Superior temporal gyrus (tissue), 1 donor: ENCODE data around the gene CDC37.
"Not testable (repeated sequence)": the region's sequence is repeated elsewhere in the genome, so short reads cannot be mapped to it uniquely, and the experiment has no call there.

ENCODE experiments used
- DNase-seq: peaks from one replicate; pipeline ENCODE4 v3.0.0-alpha.2; 2016; ENCODE audit errors: extremely low spot score

CDC37 gene

GRCh38 chr19:10395003-10395402, 8.3 kb downstream of the CDC37 start:
- no peak for DNase-seq

GRCh38 chr19:10393137-10393536, 10.2 kb downstream of the CDC37 start:
- no peak for DNase-seq

DNA sequence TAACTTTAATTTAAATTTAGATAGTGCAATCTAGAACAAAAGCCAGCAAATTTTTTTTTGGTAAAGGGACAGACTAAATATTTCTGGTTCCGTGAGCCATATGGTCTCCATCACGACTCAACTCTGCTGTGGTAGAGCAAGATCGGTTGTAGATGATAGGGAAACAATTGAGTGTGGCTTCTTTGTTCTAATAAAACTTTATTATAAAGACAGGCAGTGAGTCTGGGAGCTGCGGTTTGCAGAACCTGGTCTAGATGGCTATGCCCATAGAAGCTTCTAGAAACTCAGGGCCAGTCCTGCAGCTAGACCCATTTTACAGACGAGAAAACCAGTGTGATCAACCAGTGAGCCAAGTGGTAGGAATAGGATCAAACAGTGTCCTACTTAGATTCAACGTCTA, 11.2 kb downstream of the CDC37 start:
- no peak for DNase-seq

- peak; percentile 72 for DNase-seq
These were observed 12.6 kb downstream of the CDC37 start for GRCh38 chr19:10390652-10391286.

- no peak for DNase-seq
These were observed 13.5 kb downstream of the CDC37 start for GRCh38 chr19:10389863-10390262.

GRCh38 chr19:10388957-10389356, 14.4 kb downstream of the CDC37 start:
- DNase-seq = peak; percentile 94

GRCh38 chr19:10384580-10384979, 18.8 kb downstream of the CDC37 start:
- DNase-seq = no peak

DNA sequence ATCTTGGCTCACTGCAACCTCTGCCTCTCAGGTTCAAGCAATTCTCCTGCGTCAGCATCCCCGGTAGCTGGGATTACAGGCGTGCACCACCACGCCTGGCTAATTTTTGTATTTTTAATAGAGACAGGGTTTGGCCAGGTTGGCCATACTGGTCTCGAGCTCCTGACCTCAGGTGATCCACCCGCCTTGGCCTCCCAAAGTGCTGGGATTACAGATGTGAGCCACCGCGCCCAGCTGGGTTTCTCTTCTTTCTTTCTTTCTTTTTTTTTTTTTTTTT, 20.2 kb downstream of the CDC37 start:
- not testable (repeated sequence) for DNase-seq

DNA sequence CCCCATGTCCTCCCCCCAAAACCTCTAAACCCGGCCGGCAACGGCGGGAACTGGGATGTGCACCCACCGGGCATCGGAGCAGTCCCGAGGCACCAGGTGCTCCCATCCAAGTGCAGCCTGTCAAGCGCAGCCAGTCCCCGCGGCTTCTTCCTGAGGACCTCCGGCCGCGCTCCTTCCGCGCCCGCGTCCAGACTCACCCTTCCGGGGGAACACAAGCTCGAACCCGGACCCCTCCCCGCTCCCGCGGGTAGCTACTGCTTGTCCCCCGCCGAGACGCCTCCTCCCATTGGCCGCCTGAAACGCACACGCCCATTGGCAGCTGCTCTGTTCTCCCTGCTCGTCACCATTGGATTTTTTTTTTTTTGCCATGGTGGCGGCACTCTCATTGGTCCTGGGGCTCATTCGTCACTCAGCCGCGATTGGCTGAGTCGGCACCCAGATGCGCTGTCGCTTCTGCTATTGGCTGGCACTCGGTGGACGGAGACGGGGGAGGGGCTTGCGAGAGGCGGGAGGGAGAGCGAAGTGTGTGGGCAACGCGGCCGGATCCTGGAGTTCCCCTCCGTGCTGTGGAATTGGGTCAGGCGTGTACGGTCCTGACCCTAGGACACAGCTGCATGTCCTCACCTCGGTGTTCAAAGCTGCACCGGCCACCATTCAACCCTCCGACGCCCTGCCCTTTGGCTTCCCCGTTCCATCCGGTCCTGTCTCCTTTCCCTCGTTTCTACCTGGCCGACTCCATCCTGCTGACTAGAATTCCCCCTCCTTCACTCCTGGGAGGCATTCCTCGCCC, 22.8 kb downstream of the CDC37 start, which contains the start of gene TYK2:
TYK2 (minus strand) TSS at position 260 of the 790 bp plus-strand sequence. CDS start 2,166 bp downstream, outside the sequence.
- peak; percentile 99 for DNase-seq

DNA sequence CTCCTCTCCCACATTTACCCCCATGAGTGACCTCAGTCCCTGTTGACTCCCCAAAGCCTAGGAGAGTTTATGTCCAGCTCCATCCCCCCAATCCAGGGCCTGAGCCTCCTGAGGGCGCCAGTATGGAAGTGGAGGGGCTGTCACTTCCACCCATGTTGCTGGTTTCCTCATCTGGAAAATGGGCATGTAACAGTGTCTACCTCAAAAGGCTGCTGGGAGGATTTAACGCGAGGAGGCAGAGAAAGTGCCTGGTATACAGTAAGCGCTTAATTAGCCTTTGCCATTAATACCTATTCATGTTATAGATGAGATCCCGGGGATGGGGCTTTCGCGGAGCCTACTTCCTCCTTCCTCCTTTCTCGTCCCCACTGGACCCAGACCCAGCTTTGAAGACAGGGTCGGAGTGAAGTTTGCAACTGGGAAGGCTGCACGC, 23.4 kb downstream of the CDC37 start:
- peak; percentile 10 for DNase-seq

DNA sequence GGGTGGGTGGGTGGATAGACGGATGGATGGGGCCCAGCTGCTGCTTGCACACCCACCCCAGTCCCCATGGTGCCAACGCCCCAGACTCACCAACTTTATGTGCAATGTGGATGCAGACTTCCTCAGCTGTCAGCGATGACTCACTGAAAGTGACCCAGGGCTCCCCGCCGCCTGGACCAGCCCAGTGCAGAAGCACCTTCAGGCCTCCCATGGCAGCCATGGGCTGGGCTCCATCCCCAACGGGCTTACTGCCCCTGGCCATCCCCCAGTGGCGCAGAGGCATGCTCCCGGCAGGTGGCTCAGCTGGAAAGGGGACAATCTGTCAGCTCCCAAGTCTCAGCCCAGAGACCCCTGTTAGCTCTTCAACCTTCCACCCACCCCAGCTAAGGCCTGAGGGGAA, 25.2 kb downstream of the CDC37 start:
- DNase-seq = no peak

DNA sequence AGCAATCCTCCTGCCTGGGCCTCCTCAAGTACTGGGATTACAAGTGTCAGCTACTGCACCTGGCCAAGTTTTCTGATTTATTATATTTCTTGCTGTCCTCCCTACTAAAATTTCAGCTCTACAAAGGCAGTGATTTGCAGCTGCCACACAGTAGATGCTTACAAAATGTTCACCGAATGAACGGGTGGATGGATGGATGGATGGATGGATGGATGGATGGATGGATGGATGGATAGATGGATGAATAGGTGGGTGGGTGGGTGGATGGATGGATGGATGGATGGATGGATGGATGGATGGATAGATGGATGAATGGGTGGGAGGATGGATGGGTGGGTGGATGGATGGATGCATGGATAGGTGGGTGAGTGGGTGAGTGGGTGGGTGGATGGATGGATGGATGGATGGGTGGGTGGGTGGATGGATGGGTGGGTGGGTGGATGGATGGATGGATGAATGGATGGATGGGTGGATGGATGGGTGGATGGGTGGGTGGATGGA, 26.2 kb downstream of the CDC37 start:
- not testable (repeated sequence) for DNase-seq

GRCh38 chr19:10374931-10375330, 28.4 kb downstream of the CDC37 start:
- DNase-seq = no peak

DNA sequence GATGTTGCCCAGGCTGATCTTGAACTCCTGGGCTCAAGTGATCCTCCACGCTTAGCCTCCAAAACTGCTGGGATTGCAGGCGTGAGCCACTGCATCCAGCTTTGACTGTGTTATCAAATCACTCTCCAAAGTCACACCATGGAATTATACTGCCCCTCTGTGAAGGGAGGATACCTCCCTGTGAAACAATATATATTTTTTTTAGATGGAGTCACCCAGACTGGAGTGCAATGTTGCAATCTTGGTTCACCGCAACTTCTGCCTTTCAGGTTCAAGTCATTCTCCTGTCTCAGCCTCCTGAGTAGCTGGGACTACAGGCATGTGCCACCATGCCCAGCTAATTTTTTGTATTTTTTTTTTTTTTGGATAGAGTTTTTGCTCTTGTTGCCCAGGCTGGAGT, 30.7 kb downstream of the CDC37 start:
- no peak for DNase-seq

GRCh38 chr19:10368101-10368803, 35.1 kb downstream of the CDC37 start:
- DNase-seq = no peak

- not testable (repeated sequence) for DNase-seq
These were observed 36.3 kb downstream of the CDC37 start for GRCh38 chr19:10366950-10367512.

DNA sequence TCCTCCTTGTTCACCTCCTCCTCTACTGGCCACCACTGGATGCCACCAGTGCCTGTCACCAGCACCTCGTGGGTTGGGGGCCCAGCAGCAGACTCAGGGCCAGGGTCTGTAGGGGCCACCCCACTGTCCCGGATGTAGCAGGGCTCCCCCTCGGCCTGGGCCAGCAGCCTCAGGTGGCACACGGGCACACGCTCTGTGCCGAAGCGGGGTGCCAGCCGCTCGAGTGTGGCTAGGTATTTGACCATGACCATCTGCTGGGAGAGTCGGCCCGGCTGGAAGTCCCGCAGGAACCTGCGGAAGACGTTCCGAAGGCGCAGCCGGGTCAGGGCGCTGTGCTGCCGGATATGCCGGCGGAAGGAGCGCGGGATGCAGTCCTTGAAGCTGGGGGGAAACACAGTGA, 37.8 kb downstream of the CDC37 start:
- DNase-seq = no peak

- peak; percentile 24 for DNase-seq
These were observed 38.7 kb downstream of the CDC37 start for GRCh38 chr19:10364644-10365043.

DNA sequence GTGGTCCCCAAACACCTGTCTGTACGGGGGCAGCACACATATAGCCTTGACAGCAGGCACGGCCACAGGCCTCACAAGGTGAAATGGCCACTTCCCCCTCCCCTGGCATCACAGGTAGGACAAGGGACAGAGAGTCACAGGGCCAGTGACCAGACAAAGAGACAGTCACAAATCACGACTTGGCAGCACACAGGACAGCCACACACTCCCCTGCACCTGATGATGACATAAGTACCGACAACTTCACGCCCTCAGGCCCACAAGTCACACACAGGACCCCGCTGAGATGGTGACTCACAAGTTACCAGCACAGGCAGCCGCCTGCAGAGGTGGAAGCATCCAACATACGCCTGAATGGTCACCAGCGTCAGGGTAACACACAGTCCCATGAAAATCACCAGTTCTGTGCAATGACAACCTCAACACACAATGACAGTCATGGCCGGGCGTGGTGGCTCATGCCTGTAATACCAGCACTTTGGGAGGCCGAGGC, 39.5 kb downstream of the CDC37 start:
- DNase-seq = no peak

DNA sequence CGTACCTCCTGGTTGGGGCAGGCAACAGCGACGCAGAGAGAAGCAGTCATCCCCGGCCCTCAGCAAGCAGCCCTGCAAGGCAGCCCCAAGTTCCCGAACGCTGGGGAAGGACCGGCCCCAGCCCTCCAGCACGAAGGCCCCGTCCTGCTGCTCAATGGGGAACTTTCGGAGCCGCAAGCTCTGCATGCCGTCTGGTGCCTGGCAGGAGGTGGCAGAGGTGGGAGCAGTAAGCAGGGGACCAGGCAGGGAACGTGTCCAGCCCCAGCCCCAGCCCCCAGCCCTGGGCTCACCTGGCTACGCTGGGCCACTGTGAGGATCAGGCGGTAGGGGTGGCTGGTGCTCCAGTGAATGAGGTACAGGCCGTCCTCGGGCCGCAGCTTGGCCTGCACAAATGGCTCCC, 41.1 kb downstream of the CDC37 start:
- no peak for DNase-seq

- DNase-seq = no peak
These were observed 41.8 kb downstream of the CDC37 start for GRCh38 chr19:10361569-10362011.

GRCh38 chr19:10356431-10356830, 46.9 kb downstream of the CDC37 start:
- no peak for DNase-seq
